Measurements from ENCODE around the gene SPTLC3.

SPTLC3 gene

DNA sequence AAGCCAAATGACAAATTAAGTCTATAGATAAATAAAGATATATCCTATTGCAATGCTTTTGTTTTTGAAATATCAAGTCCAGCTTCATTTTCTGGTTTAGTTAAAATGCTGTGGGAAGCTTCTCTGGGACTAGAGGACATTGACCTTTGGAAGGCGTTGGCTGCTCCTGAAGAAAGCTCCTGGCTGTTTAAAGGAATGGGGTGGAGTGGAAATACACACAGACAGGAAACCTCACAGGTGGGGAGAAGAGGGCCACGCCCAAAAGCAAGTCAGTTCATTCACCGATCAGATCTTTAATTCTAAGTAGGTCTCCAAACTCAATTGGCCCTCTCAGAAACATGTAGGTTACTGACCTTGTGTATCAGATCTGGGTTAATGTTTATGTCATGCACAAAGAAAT lies 59.6 kb downstream of the SPTLC3 start:
- Mint-ChIP-seq H3K4me3 (no peak overlapping the region), H3K27me3 (no peaks in the 10 kb centered on the region), H3K4me1 (no peaks in the 10 kb centered on the region), H3K36me3 (peaks cover 0 to 2% of the 10 kb centered on the region in 2 donors), H3K27ac (no peak overlapping the region), H3K9me3 (peaks cover 0 to 3% of the 10 kb centered on the region in 2 donors)
- DNase-seq (no peak), ATAC-seq (replicated peaks) (no peak)

DNA sequence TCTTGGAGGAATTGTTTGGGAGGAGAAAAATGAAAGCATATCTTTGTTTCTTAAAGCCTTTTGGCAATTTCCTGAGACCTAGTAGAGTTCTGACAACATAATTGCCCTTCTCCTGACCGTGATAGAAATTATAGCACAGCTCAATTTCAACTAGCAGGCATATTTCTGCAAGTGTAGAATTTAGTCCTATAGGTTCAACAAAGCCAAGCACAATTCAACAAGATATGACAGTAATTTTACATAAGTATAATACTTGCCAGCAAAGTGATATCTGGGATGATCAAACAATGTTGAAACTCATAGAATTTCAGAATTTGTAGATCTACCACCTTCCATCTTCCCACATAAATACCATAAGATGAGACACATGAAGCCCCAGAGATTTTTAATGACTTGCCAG lies 73.1 kb downstream of the SPTLC3 start:
- DNase-seq (no peak), ATAC-seq (replicated peaks) (no peak)
- peaks cover 0 to 1% of the 10 kb centered on the region in 2 donors for H3K9me3 Mint-ChIP-seq
- no peak overlapping the region for H3K27ac Mint-ChIP-seq
- no peaks in the 10 kb centered on the region for H3K27me3 Mint-ChIP-seq
- H3K36me3 Mint-ChIP-seq, result no peaks in the 10 kb centered on the region
- no peaks in the 10 kb centered on the region for H3K4me1 Mint-ChIP-seq
- no peak overlapping the region for H3K4me3 Mint-ChIP-seq

DNA sequence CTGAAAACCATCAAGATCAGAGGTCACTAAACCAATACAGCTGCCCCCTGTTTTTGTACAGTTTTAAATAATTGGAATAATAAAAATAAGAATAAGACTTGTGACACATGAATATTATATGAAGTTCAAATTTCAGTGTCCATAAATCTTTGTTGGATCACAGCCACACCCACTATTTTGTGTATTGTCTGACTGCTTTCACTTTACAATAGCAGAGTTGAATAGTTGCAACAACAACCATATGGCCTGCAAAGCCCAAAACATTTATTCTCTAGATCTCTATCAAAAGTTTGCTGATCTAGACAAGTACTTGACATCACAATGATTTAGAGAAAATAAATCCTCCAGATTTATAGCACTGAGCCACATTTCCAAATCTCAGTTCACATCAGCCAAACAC lies 73.6 kb downstream of the SPTLC3 start:
- Mint-ChIP-seq H3K27me3 (no peaks in the 10 kb centered on the region), H3K4me3 (no peak overlapping the region), H3K9me3 (peaks cover 0 to 1% of the 10 kb centered on the region in 2 donors), H3K27ac (no peak overlapping the region), H3K36me3 (no peaks in the 10 kb centered on the region), H3K4me1 (no peaks in the 10 kb centered on the region)
- ATAC-seq (replicated peaks), result no peak
- DNase-seq, result no peak

DNA sequence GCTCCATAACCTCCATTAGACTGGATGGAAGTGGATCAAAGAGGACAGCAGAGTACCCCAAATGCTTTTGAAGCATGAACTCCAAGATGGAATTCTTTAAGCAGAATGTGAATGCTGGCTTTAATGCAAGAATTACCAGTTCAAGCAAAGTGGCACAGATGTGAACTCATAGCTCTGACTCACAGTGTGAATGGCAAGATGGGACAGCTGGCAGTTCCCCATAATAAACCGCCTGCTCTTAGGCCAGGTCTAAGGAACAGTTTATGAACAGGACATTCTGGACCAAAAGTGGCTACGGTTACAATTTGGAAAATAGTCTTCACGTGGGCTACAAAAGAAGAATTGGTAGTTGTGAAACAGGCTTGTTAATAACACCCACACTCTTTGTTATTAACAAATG lies 76.5 kb downstream of the SPTLC3 start:
- DNase-seq (no peak), ATAC-seq (replicated peaks) (no peak)
- Mint-ChIP-seq H3K27ac (no peak overlapping the region), H3K36me3 (no peaks in the 10 kb centered on the region), H3K9me3 (peaks cover 0 to 1% of the 10 kb centered on the region in 2 donors), H3K4me3 (no peak overlapping the region), H3K27me3 (no peaks in the 10 kb centered on the region), H3K4me1 (no peaks in the 10 kb centered on the region)

DNA sequence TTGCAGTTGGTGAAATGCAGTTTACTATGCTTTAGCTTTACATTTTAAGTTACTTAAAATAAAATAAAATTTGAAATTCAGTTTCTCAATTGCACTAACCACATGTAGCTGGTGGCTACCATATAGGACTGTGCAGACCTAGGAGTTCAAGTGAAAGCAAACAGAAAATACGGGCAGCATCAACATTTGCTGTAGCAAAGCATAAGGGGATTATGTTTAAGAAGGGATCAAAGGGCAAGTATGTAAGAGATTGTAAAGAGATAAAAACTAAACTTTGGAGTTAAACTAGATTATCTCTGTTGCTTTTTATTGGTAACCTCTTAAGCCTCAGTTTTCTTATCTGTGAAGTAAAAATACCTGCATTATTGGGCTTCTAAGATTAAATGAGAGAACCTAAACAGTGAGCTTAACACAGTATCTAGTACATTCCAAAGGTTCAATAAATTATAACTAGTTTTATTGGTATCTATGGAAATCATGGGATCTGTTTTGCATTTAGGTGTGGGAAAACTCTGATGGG lies 81.2 kb downstream of the SPTLC3 start:
- no peaks in the 10 kb centered on the region for H3K36me3 Mint-ChIP-seq
- no peaks in the 10 kb centered on the region for H3K4me1 Mint-ChIP-seq
- no peak overlapping the region for H3K4me3 Mint-ChIP-seq
- no peaks in the 10 kb centered on the region for H3K27me3 Mint-ChIP-seq
- ATAC-seq (replicated peaks) (no peak), DNase-seq (no peak)
- no peak overlapping the region for H3K27ac Mint-ChIP-seq
- H3K9me3 Mint-ChIP-seq, result no peaks in the 10 kb centered on the region

DNA sequence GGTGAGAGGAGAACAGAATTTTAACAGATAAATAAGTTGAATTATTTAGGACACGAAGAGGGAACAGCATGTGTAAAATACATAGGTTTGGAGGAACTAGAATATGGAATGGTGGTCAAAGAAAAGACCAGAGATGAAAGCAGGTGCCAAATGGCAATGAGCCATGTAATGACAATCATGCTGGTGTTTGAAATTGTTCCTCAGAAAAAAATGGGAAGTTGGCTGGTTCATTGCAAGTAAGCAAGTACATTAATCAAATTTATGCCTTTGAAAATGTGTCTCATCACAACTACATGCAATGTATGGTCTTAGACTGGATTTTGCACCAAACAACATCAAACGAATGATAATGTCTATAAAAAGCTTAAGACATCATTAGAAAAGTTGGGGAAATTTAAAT lies 83.3 kb downstream of the SPTLC3 start:
- Mint-ChIP-seq H3K9me3 (no peaks in the 10 kb centered on the region), H3K4me3 (no peak overlapping the region), H3K4me1 (no peaks in the 10 kb centered on the region), H3K27me3 (no peaks in the 10 kb centered on the region), H3K36me3 (no peaks in the 10 kb centered on the region), H3K27ac (no peak overlapping the region)
- ATAC-seq (replicated peaks) (no peak), DNase-seq (no peak)

DNA sequence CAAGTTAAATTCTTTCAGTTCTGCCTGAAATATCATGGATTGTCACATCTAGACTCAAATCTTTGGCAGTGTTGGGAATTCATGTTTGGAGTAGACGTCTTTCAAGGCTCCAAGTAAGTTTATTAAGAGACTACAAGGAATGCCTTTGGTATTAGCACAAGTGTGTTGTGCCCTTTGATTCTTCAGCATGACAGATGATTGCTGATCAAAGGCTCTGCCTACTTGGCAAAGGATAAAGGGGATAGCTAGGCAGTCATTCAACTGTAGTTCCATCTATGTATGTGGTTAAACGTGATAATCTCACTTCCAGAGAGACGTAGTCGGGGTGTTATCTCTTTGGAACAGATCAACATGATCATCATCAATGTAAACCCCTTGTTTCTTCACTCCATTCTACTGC lies 86.2 kb downstream of the SPTLC3 start:
- no peaks in the 10 kb centered on the region for H3K27me3 Mint-ChIP-seq
- H3K27ac Mint-ChIP-seq, result no peak overlapping the region
- no peaks in the 10 kb centered on the region for H3K4me1 Mint-ChIP-seq
- H3K4me3 Mint-ChIP-seq, result no peak overlapping the region
- ATAC-seq (replicated peaks), result no peak
- no peaks in the 10 kb centered on the region for H3K9me3 Mint-ChIP-seq
- no peak for DNase-seq
- H3K36me3 Mint-ChIP-seq, result no peaks in the 10 kb centered on the region

DNA sequence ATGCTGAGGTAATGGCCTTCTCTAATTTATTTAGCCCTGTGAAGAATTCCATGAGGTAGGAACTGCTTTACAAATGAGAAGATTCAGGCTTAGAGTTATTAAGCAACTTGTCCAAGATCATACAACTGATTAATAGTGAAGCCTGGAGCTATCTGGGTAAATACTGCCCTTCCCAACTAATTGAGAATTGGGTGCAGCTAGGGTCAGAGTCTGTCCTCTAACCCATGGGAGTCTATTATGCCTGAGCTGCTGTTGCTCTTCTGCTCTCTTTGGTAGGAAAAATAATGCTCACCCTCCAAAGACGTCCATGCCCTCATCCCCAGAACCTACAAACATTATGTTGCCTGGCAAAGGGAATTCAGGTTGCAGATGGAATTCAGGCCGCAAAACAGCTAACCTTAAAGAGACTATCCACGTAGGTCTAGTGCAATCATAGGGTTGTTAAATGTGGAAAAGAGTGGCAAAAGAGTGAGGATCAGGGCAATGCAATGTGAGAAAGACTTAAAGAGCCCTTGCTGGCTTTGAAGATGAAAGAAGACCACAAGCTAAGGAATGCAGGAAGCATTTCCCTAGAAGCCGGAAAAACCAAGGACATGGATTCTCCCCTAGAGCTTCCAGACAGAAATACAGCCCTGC lies 90.1 kb downstream of the SPTLC3 start:
- H3K27me3 Mint-ChIP-seq, result no peaks in the 10 kb centered on the region
- no peak overlapping the region for H3K27ac Mint-ChIP-seq
- no peak for ATAC-seq (replicated peaks)
- no peaks in the 10 kb centered on the region for H3K36me3 Mint-ChIP-seq
- no peaks in the 10 kb centered on the region for H3K9me3 Mint-ChIP-seq
- H3K4me1 Mint-ChIP-seq, result no peaks in the 10 kb centered on the region
- DNase-seq, result no peak
- no peak overlapping the region for H3K4me3 Mint-ChIP-seq

DNA sequence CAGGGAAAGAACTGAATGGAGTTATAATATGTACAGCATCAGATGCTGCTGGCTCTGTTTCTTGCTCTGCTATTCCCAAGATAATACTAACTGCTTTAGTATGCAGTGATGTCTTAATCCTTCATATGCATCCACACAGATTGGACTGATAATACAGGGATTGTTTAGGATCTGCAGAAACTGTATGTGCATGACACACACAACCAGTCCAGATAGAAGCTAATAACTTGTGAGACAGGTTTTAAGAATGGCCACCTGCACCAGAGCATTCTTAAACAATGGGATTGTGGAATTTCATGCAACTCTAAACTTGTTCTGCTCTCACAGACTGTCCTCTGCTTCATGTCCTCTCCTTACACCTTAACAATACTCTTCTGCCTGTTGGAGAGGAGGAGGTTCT lies 90.9 kb downstream of the SPTLC3 start:
- Mint-ChIP-seq H3K27me3 (no peaks in the 10 kb centered on the region), H3K36me3 (no peaks in the 10 kb centered on the region), H3K9me3 (no peaks in the 10 kb centered on the region), H3K4me3 (no peak overlapping the region), H3K4me1 (no peaks in the 10 kb centered on the region), H3K27ac (no peak overlapping the region)
- DNase-seq, result no peak
- ATAC-seq (replicated peaks), result no peak

DNA sequence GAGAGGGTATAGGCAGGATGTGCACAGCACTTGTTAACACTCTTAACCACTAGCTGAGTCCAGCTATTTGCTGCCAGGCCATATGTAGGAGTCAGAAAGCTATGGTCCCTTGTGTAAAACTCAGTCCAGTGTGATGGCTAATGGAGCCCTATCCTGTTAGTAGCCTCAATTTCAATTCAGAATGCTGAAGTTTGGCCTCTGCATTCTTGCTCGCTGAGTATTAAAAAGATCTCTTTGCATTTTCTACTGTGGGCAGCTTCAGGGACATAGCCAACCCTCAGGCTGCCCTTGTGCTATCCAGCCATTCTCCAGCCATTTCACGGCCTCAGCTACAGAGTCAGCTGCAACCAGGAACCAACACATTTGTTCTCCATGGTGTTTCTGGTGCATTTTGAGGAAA lies 92.5 kb downstream of the SPTLC3 start:
- Mint-ChIP-seq H3K27ac (no peak overlapping the region), H3K4me1 (no peaks in the 10 kb centered on the region), H3K9me3 (no peaks in the 10 kb centered on the region), H3K27me3 (peaks cover 0 to 2% of the 10 kb centered on the region in 2 donors), H3K4me3 (no peak overlapping the region), H3K36me3 (no peaks in the 10 kb centered on the region)
- no peak for DNase-seq
- no peak for ATAC-seq (replicated peaks)

DNA sequence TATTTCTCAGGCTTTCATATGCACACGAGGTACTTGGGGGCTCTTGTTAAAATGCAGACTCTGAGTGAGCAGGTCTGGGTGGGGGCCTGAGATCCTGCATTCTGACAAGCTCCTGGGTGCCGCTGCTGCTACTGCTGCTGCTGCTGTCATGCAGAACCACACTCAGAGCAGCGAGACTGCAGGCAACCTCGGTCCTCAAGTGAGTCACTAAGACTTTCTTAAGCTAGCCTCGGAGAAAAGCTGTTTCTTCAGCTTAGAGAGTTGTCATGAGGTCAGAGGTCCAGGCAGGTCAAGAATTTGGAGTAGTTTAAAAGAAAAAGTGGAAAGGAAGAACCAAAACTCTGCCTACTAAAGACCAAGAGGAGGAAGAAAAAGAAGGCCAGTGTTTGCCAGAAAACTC lies 92.9 kb downstream of the SPTLC3 start:
- ATAC-seq (replicated peaks) (no peak), DNase-seq (no peak)
- H3K4me1 Mint-ChIP-seq, result no peaks in the 10 kb centered on the region
- no peak overlapping the region for H3K27ac Mint-ChIP-seq
- H3K9me3 Mint-ChIP-seq, result no peaks in the 10 kb centered on the region
- peaks cover 0 to 4% of the 10 kb centered on the region in 2 donors for H3K27me3 Mint-ChIP-seq
- H3K4me3 Mint-ChIP-seq, result no peak overlapping the region
- H3K36me3 Mint-ChIP-seq, result no peaks in the 10 kb centered on the region

DNA sequence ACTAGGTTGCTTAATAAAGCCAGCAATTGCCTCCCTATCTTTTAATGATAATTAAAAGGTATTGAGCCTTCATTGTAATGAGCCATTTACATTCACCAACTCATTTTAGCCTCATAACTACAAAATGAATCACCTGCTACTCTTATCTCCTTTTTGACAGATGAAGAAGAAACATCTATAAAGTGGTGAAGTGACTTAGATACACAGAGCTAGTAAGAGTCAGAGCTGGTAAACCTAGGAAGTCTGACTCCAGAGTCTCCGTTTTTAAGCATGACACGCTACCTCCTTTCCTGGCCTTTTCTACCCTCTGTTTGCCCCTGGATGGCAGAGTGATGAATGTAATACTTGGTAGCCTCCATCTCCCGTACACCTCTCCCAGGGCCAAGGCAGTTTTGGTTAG lies 93.5 kb downstream of the SPTLC3 start:
- Mint-ChIP-seq H3K4me3 (no peak overlapping the region), H3K36me3 (no peaks in the 10 kb centered on the region), H3K4me1 (no peaks in the 10 kb centered on the region), H3K27me3 (peaks cover 0 to 4% of the 10 kb centered on the region in 2 donors), H3K27ac (no peak overlapping the region), H3K9me3 (no peaks in the 10 kb centered on the region)
- DNase-seq (no peak), ATAC-seq (replicated peaks) (no peak)

DNA sequence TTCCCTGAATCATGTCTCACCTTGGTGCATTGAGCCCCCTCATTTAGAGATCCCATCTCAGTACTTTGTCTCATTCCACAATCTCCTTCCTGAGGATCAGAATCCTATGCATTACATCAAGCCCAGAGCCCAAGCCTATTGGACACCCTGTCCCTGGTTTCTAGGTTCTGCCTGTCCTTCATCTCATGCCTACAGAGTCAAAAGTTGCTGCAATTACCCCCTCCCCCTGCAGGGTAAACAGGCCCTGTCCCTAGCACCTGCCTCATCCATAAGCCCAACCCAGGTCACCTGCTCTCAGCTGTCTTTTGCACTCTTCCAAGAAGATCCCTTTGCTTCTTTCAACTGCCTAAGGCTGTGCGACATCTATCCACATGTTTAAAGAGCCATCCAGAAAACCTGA lies 93.9 kb downstream of the SPTLC3 start:
- ATAC-seq (replicated peaks), result no peak
- Mint-ChIP-seq H3K9me3 (no peaks in the 10 kb centered on the region), H3K27ac (no peak overlapping the region), H3K27me3 (peaks cover 0 to 4% of the 10 kb centered on the region in 2 donors), H3K4me3 (no peak overlapping the region), H3K36me3 (no peaks in the 10 kb centered on the region), H3K4me1 (no peaks in the 10 kb centered on the region)
- DNase-seq, result no peak

DNA sequence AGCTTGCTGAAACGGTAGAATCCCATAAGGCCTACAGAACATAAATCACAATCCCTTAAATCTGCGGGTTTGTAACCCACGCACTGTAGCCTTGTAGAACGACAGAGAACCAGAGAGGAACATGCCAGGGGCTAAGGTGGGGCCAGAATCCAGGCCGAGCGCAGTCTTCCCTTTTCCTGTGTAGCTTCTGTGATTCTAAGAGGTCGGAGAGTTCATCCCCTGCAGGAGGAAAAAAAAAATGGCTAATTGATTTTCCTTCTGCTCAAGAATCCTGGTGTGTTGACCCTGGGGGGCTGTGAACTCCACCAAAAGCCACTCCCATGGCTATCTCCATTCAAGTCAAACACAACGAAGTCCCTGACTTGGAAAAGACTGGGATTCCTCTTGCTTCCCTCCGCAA lies 96.3 kb downstream of the SPTLC3 start:
- ATAC-seq (replicated peaks), result no peak
- Mint-ChIP-seq H3K9me3 (no peaks in the 10 kb centered on the region), H3K4me1 (no peaks in the 10 kb centered on the region), H3K27me3 (peaks cover 0 to 4% of the 10 kb centered on the region in 2 donors), H3K4me3 (no peak overlapping the region), H3K27ac (no peak overlapping the region), H3K36me3 (no peaks in the 10 kb centered on the region)
- DNase-seq, result no peak

DNA sequence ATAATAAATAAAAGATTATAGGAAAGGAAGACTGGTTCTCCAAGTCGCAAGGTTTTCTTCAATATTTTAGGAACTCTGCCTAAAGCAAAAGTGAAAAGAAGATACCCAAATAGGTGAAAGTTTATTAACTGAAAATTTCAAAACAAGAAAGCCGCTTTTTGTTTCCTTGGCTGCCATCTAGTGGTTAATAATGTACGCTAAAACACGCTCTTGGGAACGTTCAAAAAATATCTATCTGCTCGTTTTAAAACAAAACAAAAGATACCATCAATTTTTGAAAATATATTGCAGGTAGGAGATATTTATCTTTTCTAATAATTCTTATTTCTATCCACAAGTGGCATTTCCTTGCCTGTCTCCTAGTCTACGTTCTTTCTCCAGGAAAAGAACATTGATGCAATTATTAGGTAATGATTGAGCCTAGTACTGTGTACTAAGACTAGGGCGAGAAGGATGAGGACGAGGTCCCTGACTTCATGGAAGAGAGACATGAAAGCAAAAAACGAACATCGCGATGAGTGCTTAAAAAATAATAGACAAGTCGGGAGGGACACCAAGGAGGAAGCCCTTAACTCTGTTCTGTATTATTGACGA lies 97.2 kb downstream of the SPTLC3 start:
- H3K4me1 Mint-ChIP-seq, result no peaks in the 10 kb centered on the region
- peaks cover 0 to 4% of the 10 kb centered on the region in 2 donors for H3K27me3 Mint-ChIP-seq
- ATAC-seq (replicated peaks) (no peak), DNase-seq (no peak)
- no peaks in the 10 kb centered on the region for H3K36me3 Mint-ChIP-seq
- H3K9me3 Mint-ChIP-seq, result no peaks in the 10 kb centered on the region
- no peak overlapping the region for H3K27ac Mint-ChIP-seq
- H3K4me3 Mint-ChIP-seq, result no peak overlapping the region

Data from stimulated activated naive B cell treated with anti-CD40 and anti-IgM and Interleukin-4, amounts not matched to agents 10 μg/mL and 1 μg/mL and 100 μg/mL, for 72 hours (primary cell).